Left ventricle myocardium inferior (tissue), 1 donor: ENCODE data around the gene GIMAP1. TPM values are rescaled to one million over a fixed set of nuclear protein-coding genes. Genes with fewer than 3 reads are reported as not detected.

Source experiments
- DNase-seq: peaks from one replicate; pipeline ENCODE4 v3.0.0-alpha.2; 2020
- H3K27ac ChIP-seq: fragments of 200-600 bp; replicated peaks from 2 replicates; pipeline ENCODE4 v1.8.0; 2021
- H3K27me3 ChIP-seq: fragments of 200-600 bp; 2 replicates; pipeline ENCODE4 v1.8.0; 2021; ENCODE audit warnings: low read depth
- H3K36me3 ChIP-seq: fragments of 200-600 bp; 2 replicates; pipeline ENCODE4 v1.8.0; 2021
- H3K4me1 ChIP-seq: fragments of 200-600 bp; 2 replicates; pipeline ENCODE4 v1.8.0; 2021
- H3K4me3 ChIP-seq: fragments of 200-600 bp; 2 replicates; pipeline ENCODE4 v1.8.0; 2021; ENCODE audit warnings: mild to moderate bottlenecking, moderate library complexity
- H3K9me3 ChIP-seq: fragments of 200-600 bp; replicated peaks from 2 replicates; pipeline ENCODE4 v1.8.0; 2021
- CTCF ChIP-seq: fragments of 200-600 bp; IDR thresholded peaks from 2 replicates; pipeline ENCODE4 v1.8.0; 2021; ENCODE audit warnings: antibody characterized with exemption, mild to moderate bottlenecking, borderline replicate concordance
- intact Hi-C: fragments of 100-400 bp; cut with micrococcal nuclease; formaldehyde crosslinking; loops from one replicate; pipeline ENCODE4 v1.11.0; 2022
- total RNA-seq: library from RNA; stranded (reverse); fragmentation: NEBNext Ultra II Directional; extraction: Animal tissue kit (Norgen Biotek cat#: 25700); gene quantifications from one replicate; pipeline ENCODE4 v1.2.1, GENCODE V29; 2021
- donor health status: DM: no; HTN: yes; CAD: no; lungs with severe emphysema.

The GIMAP1 gene
- total RNA-seq, 1 donor from 2014 or later: 5.9 TPM

GRCh38 chr7:150745086-150745485, 28.7 kb downstream of the GIMAP1 start:
- intact Hi-C loops: no loop called here
- H3K27ac ChIP-seq: no peak overlapping the region
- TF ChIP-seq CTCF: no peak
- no peaks in the 10 kb centered on the region for H3K9me3 ChIP-seq
- H3K27me3 ChIP-seq: no peaks in the 10 kb centered on the region
- DNase-seq: no peak
- peaks cover 28% of the 10 kb centered on the region for H3K36me3 ChIP-seq
- H3K4me1 ChIP-seq: peaks cover 57% of the 10 kb centered on the region
- H3K4me3 ChIP-seq: no peak overlapping the region

DNA sequence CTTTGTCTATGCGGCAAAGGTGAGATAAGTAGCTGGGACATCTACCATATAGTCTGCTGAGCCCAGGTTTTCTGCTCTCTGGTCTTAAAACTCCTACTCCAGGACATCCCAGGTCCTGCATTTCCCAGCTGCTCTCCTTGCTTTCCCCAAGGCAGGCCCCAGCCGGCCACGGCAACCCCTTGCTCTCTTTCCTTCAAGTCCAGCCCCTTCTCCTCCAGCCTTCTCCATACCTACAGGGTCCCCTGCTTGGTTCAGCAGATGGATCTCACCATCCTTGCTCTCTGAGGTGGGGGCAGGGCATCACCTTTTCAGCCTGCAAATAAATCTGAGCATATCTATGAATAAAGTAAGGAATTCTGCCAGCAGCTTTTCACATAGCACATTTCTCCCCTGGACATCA, 29.5 kb downstream of the GIMAP1 start:
- intact Hi-C loops: no loop called here
- H3K36me3 ChIP-seq: peaks cover 23% of the 10 kb centered on the region
- H3K27me3 ChIP-seq: no peaks in the 10 kb centered on the region
- no peaks in the 10 kb centered on the region for H3K9me3 ChIP-seq
- peaks cover 57% of the 10 kb centered on the region for H3K4me1 ChIP-seq
- H3K27ac ChIP-seq: no peak overlapping the region
- no peak for DNase-seq
- H3K4me3 ChIP-seq: no peak overlapping the region
- no peak for TF ChIP-seq CTCF

- intact Hi-C loops: no loop called here
- Histone ChIP-seq H3K27ac (no peak overlapping the region), H3K4me1 (peaks cover 55% of the 10 kb centered on the region)
Observed at GRCh38 chr7:150746921-150747320, 30.5 kb downstream of the GIMAP1 start.

GRCh38 chr7:150748376-150748775, 32.0 kb downstream of the GIMAP1 start:
- Histone ChIP-seq H3K4me1 (peaks cover 55% of the 10 kb centered on the region), H3K27me3 (no peaks in the 10 kb centered on the region), H3K36me3 (no peaks in the 10 kb centered on the region), H3K27ac (no peak overlapping the region), H3K4me3 (no peak overlapping the region), H3K9me3 (no peaks in the 10 kb centered on the region)
- no peak for TF ChIP-seq CTCF
- DNase-seq: no peak
- intact Hi-C loops: no loop called here

More at GRCh38 chr7:150746921-150747320, 30.5 kb downstream of the GIMAP1 start:
- no peaks in the 10 kb centered on the region for H3K9me3 ChIP-seq
- no peak for DNase-seq
- no peak overlapping the region for H3K4me3 ChIP-seq
- no peak for TF ChIP-seq CTCF
- H3K27me3 ChIP-seq: no peaks in the 10 kb centered on the region
- peaks cover 13% of the 10 kb centered on the region for H3K36me3 ChIP-seq

DNA sequence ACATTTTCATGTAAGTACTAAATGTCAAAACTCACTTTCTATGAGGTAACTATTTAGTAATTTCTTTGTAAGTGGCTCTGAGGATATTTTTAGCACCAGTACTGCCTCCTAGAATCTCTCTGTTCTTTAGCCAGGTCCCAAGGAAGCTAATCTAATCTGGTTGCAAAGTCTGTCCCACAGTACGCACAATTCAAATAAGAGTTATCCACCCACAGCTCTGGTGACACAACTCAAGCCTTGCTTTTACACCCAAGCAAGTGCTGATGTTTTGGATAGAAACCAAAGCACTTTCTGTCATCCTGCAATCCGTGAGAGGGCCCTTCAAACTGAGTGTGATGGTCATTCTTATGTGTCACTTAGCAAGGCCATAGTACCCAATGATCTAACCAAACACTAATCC, 35.3 kb downstream of the GIMAP1 start:
- H3K9me3 ChIP-seq: no peaks in the 10 kb centered on the region
- H3K27ac ChIP-seq: peak overlapping the region; percentile 83
- intact Hi-C loops: no loop called here
- no peaks in the 10 kb centered on the region for H3K36me3 ChIP-seq
- H3K4me3 ChIP-seq: no peak overlapping the region
- H3K27me3 ChIP-seq: no peaks in the 10 kb centered on the region
- H3K4me1 ChIP-seq: peaks cover 58% of the 10 kb centered on the region
- DNase-seq: no peak
- no peak for TF ChIP-seq CTCF

GRCh38 chr7:150753239-150753638, 36.8 kb downstream of the GIMAP1 start:
- Histone ChIP-seq H3K27ac (peak overlapping the region; percentile 83), H3K9me3 (no peaks in the 10 kb centered on the region), H3K36me3 (no peaks in the 10 kb centered on the region), H3K4me1 (peaks cover 59% of the 10 kb centered on the region), H3K27me3 (no peaks in the 10 kb centered on the region), H3K4me3 (no peak overlapping the region)
- TF ChIP-seq CTCF: no peak
- intact Hi-C loops: no loop called here
- no peak for DNase-seq
